K562 (cell line): ENCODE results near the gene FAM149B1. TPM values are rescaled to one million over a fixed set of nuclear protein-coding genes. Genes with fewer than 3 reads are reported as not detected.

Experiments
- ATF1 ChIP-seq, 2 experiments: fragments of 450-650 bp in 1 of 2; IDR thresholded peaks; 2 replicates each; pipeline ENCODE4 v1.6.1; 2016; ENCODE audit warnings: missing compliant biosample characterization in 1 of 2, missing genetic modification characterization in 1 of 2
- CHD2 ChIP-seq: IDR thresholded peaks from 2 replicates; pipeline ENCODE4 v1.6.1; 2011; ENCODE audit warnings: low read depth, low read length
- CLOCK ChIP-seq: fragments of 250-450 bp; sonication (Bioruptor Pico); IDR thresholded peaks from 2 replicates; pipeline ENCODE4 v1.4.0; 2020; ENCODE audit warnings: mild to moderate bottlenecking, moderate library complexity, borderline replicate concordance
- FOXP4 ChIP-seq: sonication (generic); formaldehyde crosslinking; IDR thresholded peaks from 2 replicates; pipeline ENCODE4 v1.8.0; 2022; ENCODE audit warnings: mild to moderate bottlenecking, missing genetic modification reagents, borderline replicate concordance
- HNRNPLL ChIP-seq: fragments of 200-400 bp; formaldehyde crosslinking; IDR thresholded peaks from 2 replicates; pipeline ENCODE4 v1.6.1; 2017; ENCODE audit warnings: low read length, low read depth, mild to moderate bottlenecking; ENCODE audit not compliant: poor library complexity, severe bottlenecking
- MTA1 ChIP-seq: fragments of 450-650 bp; IDR thresholded peaks from 2 replicates; pipeline ENCODE4 v1.6.1; 2017; ENCODE audit warnings: borderline replicate concordance
- NFIC ChIP-seq: fragments of 450-650 bp; IDR thresholded peaks from 2 replicates; pipeline ENCODE4 v1.6.1; 2017; ENCODE audit warnings: mild to moderate bottlenecking, inconsistent platforms
- NR1H2 ChIP-seq: sonication (generic); formaldehyde crosslinking; IDR thresholded peaks from 2 replicates; pipeline ENCODE4 v1.4.0; 2020; ENCODE audit warnings: mild to moderate bottlenecking, missing genetic modification reagents
- PHB2 ChIP-seq: fragments of 450-650 bp; IDR thresholded peaks from 2 replicates; pipeline ENCODE4 v1.6.1; 2017; ENCODE audit warnings: low read depth
- SNIP1 ChIP-seq: fragments of 450-650 bp; IDR thresholded peaks from 2 replicates; pipeline ENCODE4 v1.7.1; 2017; ENCODE audit warnings: low read depth, mild to moderate bottlenecking
- TRIM25 ChIP-seq: fragments of 450-650 bp; IDR thresholded peaks from 2 replicates; pipeline ENCODE4 v1.7.0; 2016; ENCODE audit warnings: borderline replicate concordance
- TSC22D4 ChIP-seq: fragments of 450-650 bp; IDR thresholded peaks from 2 replicates; pipeline ENCODE4 v1.6.1; 2016; ENCODE audit warnings: missing genetic modification characterization, missing biosample characterization, control low read depth
- ZBTB2 ChIP-seq: fragments of 450-650 bp; IDR thresholded peaks from 2 replicates; pipeline ENCODE4 v1.6.1; 2016; ENCODE audit warnings: antibody characterized with exemption
- ZBTB49 ChIP-seq: sonication (generic); formaldehyde crosslinking; IDR thresholded peaks from 2 replicates; pipeline ENCODE4 v1.8.0; 2022; ENCODE audit warnings: missing genetic modification reagents, mild to moderate bottlenecking, borderline replicate concordance
- ZNF165 ChIP-seq: fragments of 250-450 bp; sonication (Bioruptor Pico); IDR thresholded peaks from 2 replicates; pipeline ENCODE4 v1.4.0; 2020; ENCODE audit warnings: borderline replicate concordance
- ZNF695 ChIP-seq: fragments of 450-650 bp; formaldehyde crosslinking; IDR thresholded peaks from 2 replicates; pipeline ENCODE4 v1.4.0; 2020; ENCODE audit warnings: mild to moderate bottlenecking, moderate library complexity
- polyA plus RNA-seq, 8 experiments: library from polyadenylated mRNA; depleted of rRNA in 4 of 8; stranded (reverse) in 5 of 8; unstranded in 3 of 8; fragments of >200 nt; fragmentation: Nextera tagmentation in 2 of 8; fragmentation: Illumina TruSeq in 1 of 8; extraction: Ambion mirVana in 2 of 8; extraction: Trizol in 1 of 8; gene quantifications; 2 replicates each; pipeline versions ENCODE4 v1.2.1 to v1.2.3, GENCODE V29; 2011 to 2014; ENCODE audit warnings: inconsistent platforms in 1 of 8, missing spikeins in 1 of 8
- total RNA-seq, 7 experiments: library from RNA; depleted of rRNA in 6 of 7; stranded (reverse); fragments of >200 nt in 6 of 7; fragmentation: Illumina TruSeq in 2 of 7; extraction: Trizol in 2 of 7; gene quantifications; 2 replicates each; pipeline versions ENCODE4 v1.2.1 to v1.2.3, GENCODE V29; 2011 to 2021; ENCODE audit warnings: low replicate concordance in 1 of 7

FAM149B1 gene
- total and polyA plus RNA-seq, 9 of the 15 experiments (the other 6 are each of a cell fraction or from before 2014, with no cell fraction given), result 4.2 to 18.5 (median 9.3) TPM

GRCh38 chr10:73252445-73253224 is 84.7 kb downstream of the FAM149B1 start, which contains the start of gene MRPS16 (continued):
- TF ChIP-seq CLOCK (CRISPR knock-in tag), result peak; percentile 70; the same call in 1 of the 2 replicates
- no peak for TF ChIP-seq TSC22D4
- no peak for TF ChIP-seq PHB2
- no peak for TF ChIP-seq ZNF695
- TF ChIP-seq ZBTB2, result peak; percentile 35
- peak; percentile 86 for TF ChIP-seq HNRNPLL
- peak; percentile 82 for TF ChIP-seq NR1H2 (CRISPR knock-in tag)
- peak; percentile 71; the same call in 1 of the 2 replicates for TF ChIP-seq ZBTB49 (CRISPR knock-in tag)
- no peak for TF ChIP-seq SNIP1
- peak; percentile 87; the same call in 1 of the 2 replicates for TF ChIP-seq FOXP4 (CRISPR knock-in tag)
- TF ChIP-seq MTA1, result peak; percentile 56; the same call in 1 of the 2 replicates
- 0 out of 2 replicates have a peak, but pooled peaks have one; percentile 60 for TF ChIP-seq TRIM25
- peak; percentile 77 for TF ChIP-seq CHD2
- 0 out of 2 replicates have a peak, but pooled peaks have one; percentile 7 for TF ChIP-seq ATF1 (CRISPR knock-in tag; IDR thresholded peaks at IDR 0.05)
- TF ChIP-seq ATF1 (tag; IDR thresholded peaks at IDR 0.05), result peak; percentile 88
- TF ChIP-seq ZNF165 (CRISPR knock-in tag), result 0 out of 2 replicates have a peak, but pooled peaks have one; percentile 25
- TF ChIP-seq NFIC, result no peak
